ENCODE results near the gene AFP.

DNA sequence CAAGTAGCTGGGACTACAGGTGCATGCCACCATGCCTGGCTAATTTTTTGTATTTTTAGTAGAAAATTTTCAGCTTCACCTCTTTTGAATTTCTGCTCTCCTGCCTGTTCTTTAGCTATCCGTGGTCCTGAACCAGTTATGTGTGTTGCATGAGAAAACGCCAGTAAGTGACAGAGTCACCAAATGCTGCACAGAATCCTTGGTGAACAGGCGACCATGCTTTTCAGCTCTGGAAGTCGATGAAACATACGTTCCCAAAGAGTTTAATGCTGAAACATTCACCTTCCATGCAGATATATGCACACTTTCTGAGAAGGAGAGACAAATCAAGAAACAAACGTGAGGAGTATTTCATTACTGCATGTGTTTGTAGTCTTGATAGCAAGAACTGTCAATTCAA lies 18.0 kb upstream of the AFP start:
- TF ChIP-seq, protein P1, sequence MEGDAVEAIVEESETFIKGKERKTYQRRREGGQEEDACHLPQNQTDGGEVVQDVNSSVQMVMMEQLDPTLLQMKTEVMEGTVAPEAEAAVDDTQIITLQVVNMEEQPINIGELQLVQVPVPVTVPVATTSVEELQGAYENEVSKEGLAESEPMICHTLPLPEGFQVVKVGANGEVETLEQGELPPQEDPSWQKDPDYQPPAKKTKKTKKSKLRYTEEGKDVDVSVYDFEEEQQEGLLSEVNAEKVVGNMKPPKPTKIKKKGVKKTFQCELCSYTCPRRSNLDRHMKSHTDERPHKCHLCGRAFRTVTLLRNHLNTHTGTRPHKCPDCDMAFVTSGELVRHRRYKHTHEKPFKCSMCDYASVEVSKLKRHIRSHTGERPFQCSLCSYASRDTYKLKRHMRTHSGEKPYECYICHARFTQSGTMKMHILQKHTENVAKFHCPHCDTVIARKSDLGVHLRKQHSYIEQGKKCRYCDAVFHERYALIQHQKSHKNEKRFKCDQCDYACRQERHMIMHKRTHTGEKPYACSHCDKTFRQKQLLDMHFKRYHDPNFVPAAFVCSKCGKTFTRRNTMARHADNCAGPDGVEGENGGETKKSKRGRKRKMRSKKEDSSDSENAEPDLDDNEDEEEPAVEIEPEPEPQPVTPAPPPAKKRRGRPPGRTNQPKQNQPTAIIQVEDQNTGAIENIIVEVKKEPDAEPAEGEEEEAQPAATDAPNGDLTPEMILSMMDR (IDR thresholded peaks at IDR 0.05): no peak
- TF ChIP-seq POLR2A (IDR thresholded peaks at IDR 0.05): no peak
